ENCODE results near the gene GBA3. TPM values are rescaled to one million over a fixed set of nuclear protein-coding genes. Genes with fewer than 3 reads are reported as not detected.
A peak's percentile ranks its signal among the peaks of the same experiment; 100 is the strongest.

GBA3 gene
- total RNA-seq, 1 donor from 2014 or later = not detected

GRCh38 chr4:22676063-22676462, 16.7 kb upstream of the GBA3 start:
- Mint-ChIP-seq H3K4me3 (no peak overlapping the region), H3K9me3 (no peaks in the 10 kb centered on the region), H3K36me3 (ENCODE audit: low read depth) (no peaks in the 10 kb centered on the region), H3K27ac (no peak overlapping the region), H3K27me3 (no peaks in the 10 kb centered on the region), H3K4me1 (peaks cover 22% of the 10 kb centered on the region)
- intact Hi-C loops (cut with micrococcal nuclease) = loop anchor here (10.0 kb wide), 1 partner anchor 171 kb away; no protein-coding TSS in a partner anchor
- no peak for DNase-seq

- peaks cover 14% of the 10 kb centered on the region for H3K4me1 Mint-ChIP-seq
- H3K27me3 Mint-ChIP-seq = no peaks in the 10 kb centered on the region
- H3K4me3 Mint-ChIP-seq = no peak overlapping the region
- intact Hi-C loops (cut with micrococcal nuclease) = loop anchor here (10.0 kb wide), 1 partner anchor 173 kb away; no protein-coding TSS in a partner anchor
- H3K9me3 Mint-ChIP-seq = no peaks in the 10 kb centered on the region
- no peak overlapping the region for H3K27ac Mint-ChIP-seq
- DNase-seq = no peak
- H3K36me3 Mint-ChIP-seq (ENCODE audit: low read depth) = no peaks in the 10 kb centered on the region
Observed at GRCh38 chr4:22677780-22678179, 15.0 kb upstream of the GBA3 start.

DNA sequence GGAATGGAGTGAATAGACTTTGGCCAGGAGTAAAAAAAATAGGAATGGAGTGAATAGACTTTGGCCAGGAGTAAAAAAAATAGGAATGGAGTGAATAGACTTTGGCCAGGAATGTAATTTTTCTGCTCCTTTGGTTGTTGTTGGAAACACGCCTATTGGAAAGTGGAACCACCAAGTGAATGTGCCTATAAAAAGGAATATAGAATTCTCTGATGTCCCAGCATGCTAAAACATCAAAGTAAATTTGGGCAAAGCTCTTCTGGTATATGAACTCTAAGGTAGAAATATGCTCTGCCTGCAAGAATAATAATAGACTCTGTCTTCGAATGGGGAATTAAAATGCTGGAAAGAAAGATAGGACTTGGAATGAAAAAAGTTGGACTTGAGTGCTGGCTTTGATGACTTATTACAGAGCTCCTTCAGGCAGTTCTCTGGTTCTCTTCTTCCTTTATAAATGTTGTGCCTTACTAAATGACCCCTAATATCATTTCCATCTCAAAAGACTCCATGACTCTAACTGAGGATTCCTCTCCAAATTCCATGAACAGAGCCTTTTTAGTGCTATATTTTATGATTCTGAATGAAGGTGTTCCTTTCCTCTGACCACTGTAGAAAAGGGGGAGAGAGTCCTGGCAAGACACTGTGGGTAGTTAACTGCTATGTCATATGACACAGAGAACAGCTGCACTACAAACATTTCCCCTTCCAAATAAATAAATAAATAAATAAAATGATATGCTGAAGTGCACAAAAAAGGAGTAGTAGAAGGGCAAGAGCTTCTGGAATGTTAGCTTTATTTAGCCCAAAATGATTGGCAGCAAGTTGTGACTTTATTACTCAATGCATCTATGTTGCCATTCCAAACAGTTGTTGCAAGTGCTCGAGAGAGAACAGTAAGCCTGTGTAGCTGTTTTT, 13.5 kb upstream of the GBA3 start:
- H3K36me3 Mint-ChIP-seq (ENCODE audit: low read depth) = no peaks in the 10 kb centered on the region
- H3K27ac Mint-ChIP-seq = no peak overlapping the region
- H3K4me3 Mint-ChIP-seq = no peak overlapping the region
- DNase-seq = no peak
- no peaks in the 10 kb centered on the region for H3K27me3 Mint-ChIP-seq
- H3K4me1 Mint-ChIP-seq = peaks cover 7% of the 10 kb centered on the region
- intact Hi-C loops (cut with micrococcal nuclease) = loop anchor here (10.0 kb wide), 1 partner anchor 174 kb away; no protein-coding TSS in a partner anchor
- no peaks in the 10 kb centered on the region for H3K9me3 Mint-ChIP-seq

DNA sequence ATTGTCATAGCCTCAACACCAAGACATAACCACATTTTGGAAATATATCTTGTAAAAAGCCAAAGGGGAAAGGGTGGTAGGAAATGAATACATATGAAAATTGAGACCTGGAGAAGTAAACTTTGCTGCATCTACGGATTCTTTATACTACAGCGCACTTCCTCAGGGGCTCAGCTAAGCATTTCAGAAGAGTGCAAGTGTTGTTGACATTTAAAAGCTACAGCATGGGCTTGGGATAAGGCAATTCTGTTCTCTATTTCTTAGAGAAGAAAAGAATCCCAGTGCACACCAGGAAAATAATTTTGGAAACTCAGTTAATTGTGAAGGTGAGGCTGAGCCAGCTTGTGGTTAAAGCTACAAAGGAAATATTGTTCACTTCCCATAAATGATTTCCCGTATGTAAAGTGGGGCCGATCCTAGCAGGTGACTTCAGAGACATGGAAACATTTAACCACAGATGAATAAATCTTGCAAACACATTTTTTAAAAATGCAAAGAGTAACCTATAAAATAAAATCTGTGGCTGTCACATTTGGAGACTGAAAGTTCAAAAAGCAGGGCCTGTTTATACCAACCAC, 12.6 kb upstream of the GBA3 start:
- no peaks in the 10 kb centered on the region for H3K27me3 Mint-ChIP-seq
- no peak overlapping the region for H3K27ac Mint-ChIP-seq
- peaks cover 6% of the 10 kb centered on the region for H3K4me1 Mint-ChIP-seq
- no peaks in the 10 kb centered on the region for H3K36me3 Mint-ChIP-seq (ENCODE audit: low read depth)
- DNase-seq = no peak
- no peak overlapping the region for H3K4me3 Mint-ChIP-seq
- intact Hi-C loops (cut with micrococcal nuclease) = no loop called here
- H3K9me3 Mint-ChIP-seq = no peaks in the 10 kb centered on the region

- intact Hi-C loops (cut with micrococcal nuclease) = no loop called here
- no peaks in the 10 kb centered on the region for H3K4me1 Mint-ChIP-seq
- H3K27me3 Mint-ChIP-seq = no peaks in the 10 kb centered on the region
Observed at GRCh38 chr4:22683726-22684125, 9.0 kb upstream of the GBA3 start.

GRCh38 chr4:22686141-22686540, 6.6 kb upstream of the GBA3 start:
- Mint-ChIP-seq H3K9me3 (no peaks in the 10 kb centered on the region), H3K27me3 (no peaks in the 10 kb centered on the region), H3K27ac (no peak overlapping the region), H3K4me1 (peaks cover 3% of the 10 kb centered on the region), H3K36me3 (ENCODE audit: low read depth) (no peaks in the 10 kb centered on the region), H3K4me3 (no peak overlapping the region)
- intact Hi-C loops (cut with micrococcal nuclease) = no loop called here
- DNase-seq = no peak

More at GRCh38 chr4:22683726-22684125, 9.0 kb upstream of the GBA3 start:
- Mint-ChIP-seq H3K4me3 (no peak overlapping the region), H3K9me3 (no peaks in the 10 kb centered on the region), H3K36me3 (ENCODE audit: low read depth) (no peaks in the 10 kb centered on the region), H3K27ac (no peak overlapping the region)
- DNase-seq = no peak

DNA sequence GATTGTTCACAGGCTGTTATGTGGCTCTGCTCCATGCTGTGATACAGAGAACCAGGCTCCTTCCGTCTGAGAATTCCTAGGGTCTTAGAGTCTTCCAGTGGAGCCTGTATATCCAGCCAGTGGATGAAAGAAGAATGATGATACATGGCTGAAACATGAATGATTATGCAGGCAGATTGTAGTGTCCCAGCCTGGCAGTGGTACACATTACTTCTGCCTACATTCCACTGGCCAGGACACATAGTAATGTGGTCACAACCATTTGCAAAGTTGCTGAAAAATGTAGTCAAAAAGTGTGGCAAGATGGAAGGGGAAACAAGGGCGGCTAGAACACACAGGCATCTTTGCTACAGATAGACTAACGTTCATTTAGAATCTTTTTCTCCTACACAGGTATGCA, 4.5 kb upstream of the GBA3 start:
- intact Hi-C loops (cut with micrococcal nuclease) = no loop called here

DNA sequence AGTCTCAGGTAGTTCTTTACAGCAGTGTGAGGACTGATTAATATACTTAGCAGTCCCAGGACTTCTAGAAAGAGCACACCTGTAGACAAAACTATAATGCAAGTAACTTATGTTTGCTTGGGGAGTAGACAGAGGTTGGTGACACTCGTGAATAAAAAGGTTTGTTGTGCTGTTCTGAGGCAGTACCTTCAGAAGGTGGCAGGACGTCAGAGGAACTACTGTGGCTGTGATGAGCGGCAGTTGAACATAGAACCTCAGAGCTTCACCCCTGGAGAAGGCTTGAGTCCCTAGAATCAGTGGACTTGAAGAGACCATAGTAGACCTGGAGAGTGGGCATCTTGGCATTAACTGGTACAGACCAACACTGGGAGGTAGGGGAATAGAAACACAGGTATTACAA, 3.3 kb upstream of the GBA3 start:
- Mint-ChIP-seq H3K9me3 (no peaks in the 10 kb centered on the region), H3K4me3 (no peak overlapping the region), H3K4me1 (peaks cover 3% of the 10 kb centered on the region), H3K36me3 (ENCODE audit: low read depth) (no peaks in the 10 kb centered on the region), H3K27me3 (peaks cover 6% of the 10 kb centered on the region), H3K27ac (no peak overlapping the region)
- DNase-seq = no peak
- intact Hi-C loops (cut with micrococcal nuclease) = no loop called here

More for the DNA sequence above, 4.5 kb upstream of the GBA3 start:
- H3K36me3 Mint-ChIP-seq (ENCODE audit: low read depth) = no peaks in the 10 kb centered on the region
- H3K4me3 Mint-ChIP-seq = no peak overlapping the region
- DNase-seq = no peak
- H3K27ac Mint-ChIP-seq = no peak overlapping the region
- no peaks in the 10 kb centered on the region for H3K9me3 Mint-ChIP-seq
- peaks cover 6% of the 10 kb centered on the region for H3K27me3 Mint-ChIP-seq
- peaks cover 3% of the 10 kb centered on the region for H3K4me1 Mint-ChIP-seq

GRCh38 chr4:22695029-22695428, 2.3 kb downstream of the GBA3 start:
- no peak overlapping the region for H3K4me3 Mint-ChIP-seq
- H3K4me1 Mint-ChIP-seq = no peaks in the 10 kb centered on the region
- peaks cover 9% of the 10 kb centered on the region for H3K27me3 Mint-ChIP-seq
- H3K36me3 Mint-ChIP-seq (ENCODE audit: low read depth) = no peaks in the 10 kb centered on the region
- H3K9me3 Mint-ChIP-seq = peaks cover 3% of the 10 kb centered on the region
- intact Hi-C loops (cut with micrococcal nuclease) = no loop called here
- no peak overlapping the region for H3K27ac Mint-ChIP-seq
- DNase-seq = no peak

- Mint-ChIP-seq H3K4me1 (no peaks in the 10 kb centered on the region), H3K4me3 (no peak overlapping the region), H3K36me3 (ENCODE audit: low read depth) (no peaks in the 10 kb centered on the region), H3K27me3 (peaks cover 9% of the 10 kb centered on the region), H3K27ac (no peak overlapping the region), H3K9me3 (peaks cover 3% of the 10 kb centered on the region)
- no peak for DNase-seq
- intact Hi-C loops (cut with micrococcal nuclease) = no loop called here
Observed at GRCh38 chr4:22695917-22696316, 3.2 kb downstream of the GBA3 start.

DNA sequence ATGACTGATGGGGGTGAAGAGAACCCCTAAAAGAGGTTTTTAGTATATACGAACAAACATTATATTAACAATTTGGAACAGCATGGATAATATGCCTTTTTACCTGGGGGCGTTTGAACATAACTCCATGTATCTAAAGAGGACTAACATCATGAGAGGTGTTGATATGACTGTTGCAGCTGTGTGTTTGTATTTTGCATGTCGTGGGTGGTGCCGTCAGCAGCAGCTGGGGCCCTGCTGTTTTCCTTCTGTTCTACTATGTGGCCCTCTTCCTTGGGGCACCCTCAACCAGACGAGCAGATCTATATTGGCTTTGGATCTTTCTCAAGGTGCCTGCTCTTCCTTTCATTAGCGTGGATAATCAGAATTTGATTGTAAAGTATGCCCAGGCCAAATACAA, 11.2 kb downstream of the GBA3 start:
- H3K27ac Mint-ChIP-seq = no peak overlapping the region
- H3K36me3 Mint-ChIP-seq (ENCODE audit: low read depth) = no peaks in the 10 kb centered on the region
- H3K4me1 Mint-ChIP-seq = peaks cover 8% of the 10 kb centered on the region
- no peaks in the 10 kb centered on the region for H3K9me3 Mint-ChIP-seq
- no peak overlapping the region for H3K4me3 Mint-ChIP-seq
- H3K27me3 Mint-ChIP-seq = peaks cover 3% of the 10 kb centered on the region
- peak; percentile 11 for DNase-seq
- intact Hi-C loops (cut with micrococcal nuclease) = no loop called here

DNA sequence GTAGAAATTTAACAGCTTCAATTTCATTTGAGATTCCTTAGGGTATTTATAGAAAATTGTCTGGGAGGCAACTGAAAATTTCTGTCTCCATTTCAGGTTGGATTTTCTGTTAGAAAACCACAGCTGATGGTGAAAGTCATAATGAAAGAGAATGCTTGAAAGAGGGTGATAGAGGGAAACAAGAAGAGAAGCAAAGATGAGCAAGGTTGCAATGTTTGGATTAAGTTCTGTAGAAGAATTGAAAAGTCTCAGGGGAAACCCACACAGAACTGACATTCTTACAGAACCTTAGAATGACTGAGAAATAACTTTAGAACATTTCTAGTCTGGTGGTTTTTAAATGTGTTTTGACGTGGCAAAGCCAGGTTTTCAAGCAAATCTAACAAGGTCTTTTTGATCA, 14.7 kb downstream of the GBA3 start:
- Mint-ChIP-seq H3K27me3 (peaks cover 3% of the 10 kb centered on the region), H3K36me3 (ENCODE audit: low read depth) (no peaks in the 10 kb centered on the region), H3K4me1 (peaks cover 8% of the 10 kb centered on the region), H3K9me3 (no peaks in the 10 kb centered on the region), H3K4me3 (no peak overlapping the region), H3K27ac (no peak overlapping the region)
- DNase-seq = no peak
- intact Hi-C loops (cut with micrococcal nuclease) = loop anchor here (1.0 kb wide), 1 partner anchor 263 kb away; no protein-coding TSS in a partner anchor

DNA sequence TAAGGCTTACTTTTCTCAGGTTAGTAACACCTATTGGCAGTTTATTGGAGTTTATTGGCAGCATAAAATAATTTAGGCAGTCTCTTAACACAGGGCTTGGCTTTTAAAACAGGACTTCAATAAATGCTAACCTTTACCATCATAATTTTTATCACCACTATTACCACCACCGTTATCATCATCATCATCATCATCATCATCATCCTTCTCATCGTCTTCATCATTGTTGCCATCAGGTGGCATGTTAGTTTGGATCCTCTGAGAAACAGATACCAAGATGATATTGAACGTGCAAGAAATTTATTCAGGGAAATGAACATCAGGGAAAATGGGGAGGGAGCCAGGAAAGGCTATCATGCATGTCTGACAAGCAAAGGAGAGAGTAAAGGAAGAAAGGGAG, 16.2 kb downstream of the GBA3 start:
- Mint-ChIP-seq H3K27ac (no peak overlapping the region), H3K27me3 (peaks cover 3% of the 10 kb centered on the region), H3K4me1 (peaks cover 8% of the 10 kb centered on the region), H3K4me3 (no peak overlapping the region), H3K9me3 (no peaks in the 10 kb centered on the region), H3K36me3 (ENCODE audit: low read depth) (no peaks in the 10 kb centered on the region)
- no peak for DNase-seq
- intact Hi-C loops (cut with micrococcal nuclease) = no loop called here

GRCh38 chr4:22712105-22712504, 19.4 kb downstream of the GBA3 start:
- H3K27me3 Mint-ChIP-seq = no peaks in the 10 kb centered on the region
- no peak overlapping the region for H3K4me3 Mint-ChIP-seq
- H3K4me1 Mint-ChIP-seq = peaks cover 5% of the 10 kb centered on the region
- no peak overlapping the region for H3K27ac Mint-ChIP-seq
- H3K36me3 Mint-ChIP-seq (ENCODE audit: low read depth) = no peaks in the 10 kb centered on the region
- intact Hi-C loops (cut with micrococcal nuclease) = no loop called here
- no peak for DNase-seq
- H3K9me3 Mint-ChIP-seq = no peaks in the 10 kb centered on the region

Measured in activated CD4-positive, alpha-beta T cell treated with anti-CD3 and anti-CD28 coated beads, Interleukin-2, amount 10 ng/mL, durations not matched to agents 24 days and 14 days (primary cell).